ENCODE measurements around the gene ZC2HC1C. TPM values are rescaled to one million over a fixed set of nuclear protein-coding genes. Genes with fewer than 3 reads are reported as not detected.

ZC2HC1C gene
- total and polyA plus RNA-seq, 9 of the 15 experiments (the other 6 are each of a cell fraction or from before 2014, with no cell fraction given) = 6.3 to 9.2 (median 7.7) TPM

DNA sequence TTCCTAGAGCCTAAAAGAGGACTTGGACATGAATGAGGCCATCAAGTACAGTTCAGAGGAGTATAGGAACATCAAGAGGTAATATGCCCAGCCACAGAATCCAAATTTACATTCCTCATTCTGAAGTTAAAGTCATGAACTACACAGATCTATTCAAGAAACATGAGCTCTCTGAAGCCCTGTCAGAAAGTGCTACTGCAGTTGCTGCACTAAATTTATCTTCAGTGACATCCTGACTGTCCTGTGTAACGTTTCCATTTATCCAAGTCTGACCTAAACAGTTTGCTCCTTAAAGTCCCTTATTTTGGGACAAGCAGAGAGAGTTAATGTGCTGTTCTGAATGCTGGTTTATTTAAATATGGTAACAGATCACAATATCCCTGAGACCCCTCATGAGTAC, 29.2 kb downstream of the ZC2HC1C start (continued):
- TF ChIP-seq STAT6 (CRISPR knock-in tag; IDR thresholded peaks at IDR 0.05) (no peak), RBM34 (IDR thresholded peaks at IDR 0.05; ENCODE audit: borderline replicate concordance, insufficient read depth, low read length) (no peak)

DNA sequence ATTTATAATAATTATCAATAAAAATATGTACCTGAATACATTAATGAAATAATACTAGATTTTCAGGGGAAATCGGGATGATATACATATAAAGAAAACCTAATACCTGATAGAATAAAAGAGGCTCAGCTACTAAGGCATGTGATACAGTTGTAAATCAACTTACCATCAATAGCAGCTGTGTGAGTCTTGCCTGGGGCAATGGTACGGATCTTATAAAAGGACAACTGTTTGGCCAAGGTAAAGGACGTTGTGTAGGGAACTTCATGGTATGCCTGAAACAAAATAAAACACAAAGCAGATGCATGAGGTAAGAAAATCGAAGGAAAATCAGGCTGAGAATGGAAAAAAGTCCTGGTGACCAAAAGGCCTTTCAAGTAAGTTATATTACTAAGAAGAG, 32.0 kb downstream of the ZC2HC1C start:
- H3K9me3 ChIP-seq (replicated peaks; ENCODE audit: control insufficient read depth, insufficient read depth, low read depth, low read length) = no peaks in the 10 kb centered on the region
- ATAC-seq (no peak), DNase-seq (ENCODE audit: extremely low read depth in 1 of 4, low spot score in 3 of 4) (no peak), FAIRE-seq (no peak)
- H3K4me3 ChIP-seq = no peak overlapping the region
- H2AFZ ChIP-seq (ENCODE audit: low read depth, low read length) = no peak overlapping the region
- WGBS (ENCODE audit: insufficient coverage, low coverage, missing lambda C conversion rate) = 48% methylated on average over 4 of the region's 4 CpGs
- no peak overlapping the region for H3K9ac ChIP-seq (ENCODE audit: insufficient read depth in 1 of 2, low read depth in 2 of 2, low read length in 2 of 2)
- no peaks in the 10 kb centered on the region for H3K9me1 ChIP-seq (ENCODE audit: control insufficient read depth, insufficient read depth, low read length)
- no peaks in the 10 kb centered on the region for H4K20me1 ChIP-seq (replicated peaks; ENCODE audit: control insufficient read depth, insufficient read depth, low read length)
- POLR2A ChIA-PET = interaction anchor here (0.7 to 1.1 kb wide), 3 partner anchors 9 to 312 kb away, joined by 3 read pairs; no protein-coding TSS in a partner anchor
- H3K4me2 ChIP-seq (ENCODE audit: insufficient read depth, low read length) = no peak overlapping the region
- H3K79me2 ChIP-seq (ENCODE audit: control insufficient read depth, insufficient read depth, low read length) = no peaks in the 10 kb centered on the region
- intact Hi-C loops (cut with micrococcal nuclease) = no loop called here
- TF ChIP-seq NFRKB (IDR thresholded peaks at IDR 0.05; ENCODE audit: low read depth) (no peak), MAFF (IDR thresholded peaks at IDR 0.05; ENCODE audit: low read length) (no peak), KLF13 (tag; IDR thresholded peaks at IDR 0.05; ENCODE audit: borderline replicate concordance, low read depth) (no peak), FOSL1 (tag; conservative IDR thresholded peaks at IDR 0.05) (no peak), ZBTB8A (IDR thresholded peaks at IDR 0.05; ENCODE audit: partially characterized antibody) (no peak)
- H3K27me3 ChIP-seq (ENCODE audit: control insufficient read depth in 2 of 2, insufficient read depth in 2 of 2, low read length in 2 of 2) = no peaks in the 10 kb centered on the region
- no TSS peak for BruUV-seq (replicated peaks)
- H3K36me3 ChIP-seq (ENCODE audit: control insufficient read depth, insufficient read depth, low read length) = peaks cover 39% of the 10 kb centered on the region
- in situ Hi-C loops (cut with MboI) = no loop called here
- no peaks in the 10 kb centered on the region for H3K4me1 ChIP-seq (replicated peaks in 1 of 2; ENCODE audit: control insufficient read depth in 2 of 2, insufficient read depth in 2 of 2, low read length in 2 of 2)
- H3K27ac ChIP-seq (ENCODE audit: extremely low read depth, low read depth, low read length) = no peak overlapping the region
- CTCF ChIA-PET (ENCODE audit: low intra/inter-chr PET ratio) = no interaction called here

Data from K562 (cell line).